SH-SY5Y (cell line): ENCODE data around the gene AUP1.

ENCODE experiments used
- GATA2 ChIP-seq: IDR thresholded peaks from 2 replicates; pipeline ENCODE4 v1.6.1; 2011; ENCODE audit warnings: mild to moderate bottlenecking, low read depth, low read length
- GATA3 ChIP-seq: IDR thresholded peaks from 2 replicates; pipeline ENCODE4 v1.6.1; 2011; ENCODE audit warnings: low read depth, mild to moderate bottlenecking, low read length, moderate library complexity

- TF ChIP-seq GATA2, result no peak
- TF ChIP-seq GATA3, result no peak
Observed at GRCh38 chr2:74515981-74516633, 13.4 kb downstream of the AUP1 start.
